WI38 (cell line): ENCODE results near the gene PSORS1C1.

Experiments
- H3K4me3 ChIP-seq: 2 replicates; pipeline ENCODE4 v1.5.1; 2011; ENCODE audit warnings: low read depth, mild to moderate bottlenecking, control low read depth, low read length
- CTCF ChIP-seq: IDR thresholded peaks from 2 replicates; pipeline ENCODE4 v1.5.1; 2012; ENCODE audit warnings: low read depth, mild to moderate bottlenecking, control low read depth, low read length

Gene PSORS1C1

GRCh38 chr6:31129130-31129529 is 14.5 kb downstream of the PSORS1C1 start:
- H3K4me3 ChIP-seq, result no peak overlapping the region
- no peak for TF ChIP-seq CTCF

GRCh38 chr6:31130751-31131150 is 16.2 kb downstream of the PSORS1C1 start:
- TF ChIP-seq CTCF, result no peak
- no peak overlapping the region for H3K4me3 ChIP-seq

DNA sequence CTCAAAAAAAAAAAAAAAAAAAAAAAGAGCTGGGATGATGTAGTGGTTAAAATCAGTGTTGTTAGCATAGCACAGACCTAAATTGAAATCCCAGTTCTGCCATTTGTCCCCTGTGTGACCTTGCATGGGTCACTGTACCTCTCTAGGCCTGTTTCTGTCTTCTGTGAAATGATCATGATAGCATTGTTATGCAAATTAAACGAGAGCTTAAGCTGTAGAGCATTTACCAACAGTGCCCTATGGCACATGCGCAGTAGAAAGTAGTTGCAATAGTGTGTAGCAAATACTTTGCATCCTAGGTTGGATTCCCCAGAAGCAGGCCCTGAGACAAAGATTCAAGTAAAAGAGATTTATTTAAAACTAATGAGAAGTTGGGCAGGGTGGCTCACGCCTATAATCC is 17.0 kb downstream of the PSORS1C1 start:
- H3K4me3 ChIP-seq, result no peak overlapping the region
- TF ChIP-seq CTCF, result no peak

DNA sequence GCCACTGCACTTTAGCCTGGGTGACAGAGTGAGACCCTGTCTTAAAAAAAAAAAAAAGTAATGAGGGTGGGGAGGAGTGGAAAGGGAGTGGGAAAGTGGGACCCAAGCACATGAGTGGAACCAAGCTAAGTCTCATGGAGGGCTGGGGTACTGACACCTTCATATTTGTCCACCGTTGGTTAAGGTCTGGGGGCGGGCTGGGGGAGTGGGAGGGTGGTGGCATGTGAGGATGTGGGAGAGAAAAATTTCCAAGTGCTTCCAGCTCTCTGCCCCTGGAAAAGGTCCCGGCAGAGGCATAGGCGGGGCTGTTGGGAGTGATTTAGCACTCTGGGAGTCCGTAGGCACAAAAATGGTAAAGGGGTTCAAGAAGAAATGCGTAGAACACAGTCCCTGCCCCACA is 18.2 kb downstream of the PSORS1C1 start:
- no peak for TF ChIP-seq CTCF
- no peak overlapping the region for H3K4me3 ChIP-seq

DNA sequence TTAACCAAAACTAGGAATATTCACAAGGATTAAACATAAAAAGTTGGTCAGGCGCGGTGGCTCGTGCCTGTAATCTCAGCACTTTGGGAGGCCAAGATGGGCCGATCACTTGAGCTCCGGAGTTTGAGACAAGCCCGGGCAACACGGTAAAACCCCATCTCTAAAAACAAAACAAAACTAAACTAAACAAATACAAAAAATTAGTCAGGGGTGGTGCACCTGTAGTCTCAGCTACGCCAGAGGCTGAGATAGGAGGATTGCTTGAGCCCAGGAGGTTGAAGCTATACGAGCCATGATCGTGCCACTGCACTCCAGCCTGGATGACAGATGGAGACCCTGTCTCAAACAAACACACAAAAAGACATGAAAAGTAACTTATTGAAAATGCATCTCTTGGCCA is 21.1 kb downstream of the PSORS1C1 start:
- no peak for TF ChIP-seq CTCF
- no peak overlapping the region for H3K4me3 ChIP-seq

- TF ChIP-seq CTCF, result no peak
- H3K4me3 ChIP-seq, result no peak within 1 kb of the TSS
Observed at GRCh38 chr6:31138982-31139381, 24.4 kb downstream of the PSORS1C1 start, which contains the start of gene PSORS1C2. Gene PSORS1C2, minus strand, starts transcription at chr6:31139066. Its CDS starts 40 bp downstream, at chr6:31139026.

- H3K4me3 ChIP-seq, result no peak overlapping the region
- no peak for TF ChIP-seq CTCF
Observed at GRCh38 chr6:31139599-31139998, 25.0 kb downstream of the PSORS1C1 start.
